ENCODE measurements around the gene CD46. TPM values are rescaled to one million over a fixed set of nuclear protein-coding genes. Genes with fewer than 3 reads are reported as not detected.
"Not testable (repeated sequence)": the region's sequence is repeated elsewhere in the genome, so short reads cannot be mapped to it uniquely, and the experiment has no call there.

The CD46 gene
- total RNA-seq, result 100 to 1,000 TPM; 112 to 115 TPM

DNA sequence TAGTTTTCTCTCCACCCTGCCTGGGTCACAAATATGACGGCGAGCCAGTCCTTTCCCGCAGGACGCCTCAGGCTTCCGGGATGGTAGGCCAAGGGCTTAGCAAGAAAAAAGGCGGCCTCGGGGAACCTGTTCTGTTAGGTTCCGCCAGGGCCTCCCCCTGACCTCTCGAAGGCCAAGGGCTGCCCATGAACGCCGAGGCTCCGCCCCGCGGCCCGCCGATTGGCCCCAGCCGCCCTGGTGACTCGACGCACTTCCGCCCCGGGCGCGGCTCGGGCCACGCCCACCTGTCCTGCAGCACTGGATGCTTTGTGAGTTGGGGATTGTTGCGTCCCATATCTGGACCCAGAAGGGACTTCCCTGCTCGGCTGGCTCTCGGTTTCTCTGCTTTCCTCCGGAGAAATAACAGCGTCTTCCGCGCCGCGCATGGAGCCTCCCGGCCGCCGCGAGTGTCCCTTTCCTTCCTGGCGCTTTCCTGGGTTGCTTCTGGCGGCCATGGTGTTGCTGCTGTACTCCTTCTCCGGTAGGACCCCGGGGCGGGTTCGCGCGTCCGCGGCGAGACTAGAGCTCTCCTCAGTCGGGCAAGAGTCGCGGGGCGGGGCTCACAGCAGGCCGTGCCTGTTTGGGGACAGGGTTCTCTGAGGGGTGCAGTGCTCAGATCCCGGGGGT, at the start of gene CD46:
TSS of gene CD46 (plus strand) at position 265 of the 666 bp plus-strand sequence. CDS start at position 424, 159 bp downstream.
- Mint-ChIP-seq H3K4me3 (peak within 1 kb of the TSS; percentile 100), H3K36me3 (ENCODE audit: low read depth) (peaks cover 13% of the 10 kb centered on the region), H3K9me3 (no peaks in the 10 kb centered on the region), H3K27me3 (no peaks in the 10 kb centered on the region), H3K4me1 (peaks cover 76% of the 10 kb centered on the region), H3K27ac (peak within 1 kb of the TSS; percentile 97)
- DNase-seq, result peak; percentile 96
- POLR2A ChIA-PET, result interaction anchor here (0.7 kb wide), 1 partner anchor 1754 kb away, joined by 5 read pairs; no protein-coding TSS in a partner anchor
- CTCF ChIA-PET, result no interaction called here

GRCh38 chr1:207702317-207702716, 49.5 kb upstream of the CD46 start:
- Mint-ChIP-seq H3K27ac (no peak overlapping the region), H3K4me3 (no peak overlapping the region), H3K27me3 (peaks cover 7% of the 10 kb centered on the region), H3K9me3 (no peaks in the 10 kb centered on the region), H3K36me3 (ENCODE audit: low read depth) (no peaks in the 10 kb centered on the region), H3K4me1 (no peaks in the 10 kb centered on the region)
- POLR2A ChIA-PET, result no interaction called here
- no peak for DNase-seq
- CTCF ChIA-PET, result interaction anchor here (0.6 kb wide), 1 partner anchor 136 kb away, joined by 3 read pairs; no protein-coding TSS in a partner anchor

DNA sequence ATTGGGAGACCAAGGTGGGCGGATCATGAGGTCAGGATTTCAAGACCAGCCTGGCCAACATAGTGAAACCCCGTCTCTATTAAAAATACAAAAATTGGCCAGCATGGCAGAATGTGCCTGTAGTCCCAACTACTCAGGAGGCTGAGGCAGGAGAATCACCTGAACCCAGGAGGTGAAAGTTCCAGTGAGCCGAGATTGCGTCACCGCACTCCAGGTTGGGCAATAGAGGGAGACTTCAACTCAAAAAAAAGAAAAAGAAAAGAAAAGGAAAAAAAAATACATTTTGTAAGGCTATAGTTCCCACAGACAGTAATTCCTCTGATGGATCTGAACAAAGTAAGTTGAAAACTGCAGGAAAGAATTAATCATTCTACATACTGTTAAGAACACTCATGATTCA, 48.1 kb upstream of the CD46 start:
- Mint-ChIP-seq H3K27me3 (peaks cover 2% of the 10 kb centered on the region), H3K36me3 (ENCODE audit: low read depth) (no peaks in the 10 kb centered on the region)
- CTCF ChIA-PET, result no interaction called here

DNA sequence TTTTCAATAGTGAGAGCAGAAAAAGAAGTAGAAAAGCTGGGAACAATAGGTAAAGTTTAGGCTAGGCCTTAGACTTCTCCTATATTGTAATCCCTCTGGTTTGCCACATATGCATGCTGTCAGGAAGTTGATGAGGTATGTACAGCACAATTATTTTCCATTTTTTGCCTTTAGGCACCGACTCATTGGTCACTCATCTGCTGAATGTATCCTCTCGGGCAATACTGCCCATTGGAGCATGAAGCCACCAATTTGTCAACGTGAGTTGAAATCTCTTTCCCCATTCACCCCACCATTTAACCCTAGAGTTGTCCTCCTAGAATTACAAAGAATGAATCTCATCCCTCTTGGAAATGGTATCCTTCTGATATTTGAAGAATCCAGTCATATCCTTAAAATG, 43.9 kb upstream of the CD46 start:
- H3K27me3 Mint-ChIP-seq, POLR2A ChIA-PET: not testable (repeated sequence)

More for the DNA sequence above, 48.1 kb upstream of the CD46 start:
- Mint-ChIP-seq H3K4me1 (no peaks in the 10 kb centered on the region), H3K27ac (no peak overlapping the region), H3K9me3 (no peaks in the 10 kb centered on the region), H3K4me3 (no peak overlapping the region)
- POLR2A ChIA-PET, result no interaction called here
- DNase-seq, result no peak

DNA sequence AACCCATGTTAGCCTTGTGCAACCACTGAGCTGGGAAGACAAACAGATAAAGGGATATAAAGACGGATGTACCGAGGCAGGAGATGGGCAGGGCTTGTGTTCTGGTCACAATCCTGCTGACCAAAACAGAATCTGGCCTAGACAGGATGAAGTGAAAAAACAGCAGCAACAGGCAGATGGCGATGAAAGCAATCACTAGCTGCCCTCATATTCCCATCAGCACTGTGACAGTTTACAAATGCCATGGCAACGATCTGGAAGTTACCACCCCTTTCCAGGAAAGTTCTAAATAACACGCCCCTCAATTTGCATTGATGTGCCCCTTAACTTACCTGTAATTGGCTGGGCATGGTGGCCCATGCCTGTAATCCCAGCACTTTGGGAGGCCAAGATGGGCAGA, 40.6 kb upstream of the CD46 start:
- ChIA-PET CTCF (interaction anchor here (1.2 kb wide), 1 partner anchor 86 kb away, joined by 3 read pairs; no protein-coding TSS in a partner anchor), POLR2A (no interaction called here)
- DNase-seq, result no peak
- Mint-ChIP-seq H3K36me3 (ENCODE audit: low read depth) (no peaks in the 10 kb centered on the region), H3K27me3 (no peaks in the 10 kb centered on the region), H3K4me1 (no peaks in the 10 kb centered on the region), H3K27ac (no peak overlapping the region), H3K4me3 (no peak overlapping the region), H3K9me3 (no peaks in the 10 kb centered on the region)

More for the DNA sequence above, 43.9 kb upstream of the CD46 start:
- H3K4me1 Mint-ChIP-seq; CTCF ChIA-PET; H3K4me3 Mint-ChIP-seq; H3K36me3 Mint-ChIP-seq (ENCODE audit: low read depth); DNase-seq; H3K27ac Mint-ChIP-seq; H3K9me3 Mint-ChIP-seq: not testable (repeated sequence)

DNA sequence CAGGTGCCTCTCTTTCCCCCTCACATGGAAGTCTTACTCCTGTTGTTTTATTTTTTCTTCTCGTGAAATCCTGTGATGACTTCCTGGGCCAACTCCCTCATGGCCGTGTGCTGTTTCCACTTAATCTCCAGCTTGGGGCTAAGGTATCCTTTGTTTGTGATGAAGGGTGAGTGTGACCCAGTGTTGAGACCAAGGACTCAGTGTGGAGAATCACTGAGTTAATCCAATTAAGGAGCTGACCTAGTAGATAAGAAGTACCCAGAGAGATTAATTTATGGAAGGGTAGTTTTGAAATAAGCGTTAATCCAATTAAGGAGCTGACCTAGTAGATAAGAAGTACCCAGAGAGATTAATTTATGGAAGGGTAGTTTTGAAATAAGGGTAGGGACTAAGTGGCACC, 39.2 kb upstream of the CD46 start:
- H3K27me3 Mint-ChIP-seq; H3K9me3 Mint-ChIP-seq; DNase-seq; H3K36me3 Mint-ChIP-seq (ENCODE audit: low read depth); H3K4me3 Mint-ChIP-seq; H3K27ac Mint-ChIP-seq; CTCF ChIA-PET; H3K4me1 Mint-ChIP-seq: not testable (repeated sequence)
- POLR2A ChIA-PET, result interaction anchor here (0.6 kb wide), 1 partner anchor 140 kb away, joined by 3 read pairs; no protein-coding TSS in a partner anchor

- Mint-ChIP-seq H3K4me3 (no peak overlapping the region), H3K36me3 (ENCODE audit: low read depth) (no peaks in the 10 kb centered on the region), H3K27me3 (peaks cover 2% of the 10 kb centered on the region), H3K9me3 (no peaks in the 10 kb centered on the region), H3K4me1 (no peaks in the 10 kb centered on the region), H3K27ac (no peak overlapping the region)
- peak; percentile 12 for DNase-seq
- CTCF ChIA-PET, result no interaction called here
- POLR2A ChIA-PET, result no interaction called here
These were observed 38.3 kb upstream of the CD46 start for GRCh38 chr1:207713529-207713928.

DNA sequence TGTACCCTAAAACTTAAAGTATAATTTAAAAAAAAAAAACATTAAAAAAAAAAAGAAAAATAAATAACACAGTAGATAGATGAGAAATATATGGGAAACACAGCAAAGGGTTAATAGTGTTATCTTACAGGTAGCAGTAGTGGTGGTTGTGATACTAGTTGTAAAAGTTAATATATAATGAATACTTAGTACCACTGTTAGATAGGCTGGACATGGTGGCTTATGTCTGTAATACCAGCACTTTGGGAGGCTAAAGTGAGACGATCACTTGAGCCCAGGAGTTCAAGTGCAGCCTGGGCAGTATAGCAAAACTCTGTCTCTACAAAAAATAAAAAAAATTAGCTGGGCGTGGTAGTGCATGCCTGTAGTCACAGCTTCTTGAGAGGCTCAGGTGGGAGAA, 32.6 kb upstream of the CD46 start:
- no peaks in the 10 kb centered on the region for H3K4me1 Mint-ChIP-seq
- no peaks in the 10 kb centered on the region for H3K36me3 Mint-ChIP-seq (ENCODE audit: low read depth)
- DNase-seq, result no peak
- ChIA-PET CTCF (interaction anchor here (1.4 kb wide), 1 partner anchor 21 kb away, joined by 4 read pairs; no protein-coding TSS in a partner anchor), POLR2A (no interaction called here)
- peaks cover 5% of the 10 kb centered on the region for H3K27me3 Mint-ChIP-seq
- H3K27ac Mint-ChIP-seq, result no peak overlapping the region
- H3K4me3 Mint-ChIP-seq, result no peak overlapping the region
- peaks cover 2% of the 10 kb centered on the region for H3K9me3 Mint-ChIP-seq

DNA sequence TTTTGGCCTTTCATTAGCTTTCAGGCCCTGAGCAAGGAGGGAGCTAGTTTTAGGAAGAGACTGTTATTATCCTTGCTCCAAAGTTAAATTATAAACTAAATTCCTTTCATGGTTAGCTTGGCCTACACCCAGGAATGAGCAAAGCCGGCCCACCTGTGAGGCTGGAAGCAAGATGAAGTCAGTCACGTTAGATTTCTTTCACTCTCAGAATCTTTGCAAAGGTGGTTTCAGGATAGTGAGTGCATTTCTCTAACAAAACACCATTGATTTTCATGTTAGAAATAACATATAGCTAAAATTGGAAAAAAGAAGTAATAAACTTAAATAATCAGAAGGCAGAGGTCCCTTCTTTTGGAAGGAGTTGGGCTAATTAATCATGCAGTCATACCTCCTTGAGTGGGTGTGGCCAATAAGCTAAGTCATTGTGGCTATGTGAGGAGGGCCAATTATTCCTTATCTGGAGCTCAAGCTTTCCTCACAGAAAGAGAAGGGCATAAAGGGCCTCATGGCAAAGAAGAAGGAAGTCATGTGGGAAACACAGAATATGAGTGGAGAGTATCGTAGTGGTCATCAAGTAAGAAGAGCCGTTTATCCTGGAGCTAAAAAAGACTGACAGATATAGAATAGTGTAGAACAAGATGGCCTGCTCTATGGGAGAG, 23.5 kb upstream of the CD46 start:
- H3K36me3 Mint-ChIP-seq (ENCODE audit: low read depth); H3K27ac Mint-ChIP-seq: not testable (repeated sequence)
- peaks cover 15% of the 10 kb centered on the region for H3K9me3 Mint-ChIP-seq

DNA sequence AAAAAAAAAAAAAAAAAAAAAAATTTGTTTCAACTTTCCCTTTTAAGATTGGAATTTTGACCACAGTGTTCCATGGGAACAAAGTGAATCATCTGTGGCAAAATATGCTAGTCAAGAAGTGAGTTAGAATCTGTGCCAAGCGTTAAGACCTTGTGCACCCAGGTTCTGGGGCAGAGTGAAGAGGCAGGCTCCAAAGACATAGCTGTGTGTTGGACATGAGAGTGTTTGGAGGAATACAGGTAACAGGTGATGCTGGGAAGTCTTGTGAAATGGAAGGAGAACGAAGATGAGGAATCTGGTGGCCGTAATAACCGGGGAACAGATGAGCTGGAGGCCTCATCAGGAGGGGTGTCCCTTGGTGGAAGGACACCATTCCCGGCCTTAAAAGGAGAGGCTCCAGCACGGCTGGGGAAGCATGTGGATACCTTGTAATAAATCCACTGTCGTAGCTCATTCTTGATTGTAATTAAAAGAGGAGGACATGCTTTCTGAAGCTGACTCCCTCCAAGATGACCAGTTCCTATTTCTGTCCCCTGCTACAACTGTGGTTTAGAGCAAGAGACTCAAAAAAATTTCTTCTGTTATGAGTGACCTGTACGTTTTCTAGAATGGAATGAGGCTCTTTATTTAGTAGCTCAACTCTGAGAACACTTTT, 14.2 kb upstream of the CD46 start:
- H3K9me3 Mint-ChIP-seq; H3K36me3 Mint-ChIP-seq (ENCODE audit: low read depth); DNase-seq; H3K4me3 Mint-ChIP-seq; H3K4me1 Mint-ChIP-seq; H3K27ac Mint-ChIP-seq; POLR2A ChIA-PET; H3K27me3 Mint-ChIP-seq: not testable (repeated sequence)
- CTCF ChIA-PET, result interaction anchor here (1.0 kb wide), 1 partner anchor 9 kb away, joined by 3 read pairs; no protein-coding TSS in a partner anchor

More for the DNA sequence above, 23.5 kb upstream of the CD46 start:
- H3K4me1 Mint-ChIP-seq, CTCF ChIA-PET, H3K27me3 Mint-ChIP-seq, POLR2A ChIA-PET, DNase-seq, H3K4me3 Mint-ChIP-seq: not testable (repeated sequence)

DNA sequence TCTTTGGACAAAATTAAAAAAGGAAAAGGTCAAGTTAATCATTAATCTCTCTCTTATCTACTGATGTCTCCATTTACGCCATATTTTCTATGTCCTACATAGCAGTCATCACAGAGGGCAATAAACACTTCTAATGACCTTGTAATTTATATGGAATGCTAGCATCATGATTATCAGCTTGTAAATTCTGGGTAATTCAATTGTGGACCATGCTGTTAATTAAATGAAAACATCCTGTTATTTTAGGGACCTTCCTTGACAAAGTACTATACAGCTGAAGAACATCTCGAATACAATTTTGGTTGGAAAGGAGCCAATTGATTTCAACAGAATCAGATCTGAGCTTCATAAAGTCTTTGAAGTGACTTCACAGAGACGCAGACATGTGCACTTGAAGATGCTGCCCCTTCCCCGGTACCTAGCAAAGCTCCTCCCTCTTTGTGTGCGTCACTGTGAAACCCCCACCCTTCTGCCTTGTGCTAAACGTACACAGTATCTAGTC, 13.6 kb upstream of the CD46 start:
- H3K27ac Mint-ChIP-seq; H3K27me3 Mint-ChIP-seq; H3K9me3 Mint-ChIP-seq; DNase-seq; POLR2A ChIA-PET; H3K4me1 Mint-ChIP-seq; H3K4me3 Mint-ChIP-seq; H3K36me3 Mint-ChIP-seq (ENCODE audit: low read depth): not testable (repeated sequence)
- CTCF ChIA-PET, result interaction anchor here (1.0 kb wide), 1 partner anchor 8 kb away, joined by 3 read pairs; no protein-coding TSS in a partner anchor

DNA sequence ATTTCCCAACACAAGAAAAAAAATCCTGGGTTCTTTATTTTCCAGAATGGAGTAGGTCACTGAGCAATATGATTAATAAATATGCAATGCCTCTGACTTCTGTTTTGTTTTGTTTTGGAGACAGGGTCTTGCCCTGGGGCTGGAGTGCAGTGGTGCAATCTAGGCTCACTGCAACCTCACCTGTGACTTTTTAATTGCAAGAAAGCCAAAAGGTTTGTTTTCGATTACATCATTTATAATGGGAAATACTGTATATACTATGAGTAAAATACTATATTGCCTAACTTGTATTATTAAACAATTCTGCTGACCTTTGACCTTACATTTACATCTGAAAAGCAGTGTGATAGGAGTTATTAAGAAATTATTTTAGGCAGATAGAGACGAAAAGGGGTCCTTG, 11.6 kb upstream of the CD46 start:
- H3K9me3 Mint-ChIP-seq, result no peaks in the 10 kb centered on the region
- peaks cover 3% of the 10 kb centered on the region for H3K4me1 Mint-ChIP-seq
- POLR2A ChIA-PET, result no interaction called here
- CTCF ChIA-PET, result no interaction called here
- H3K27me3 Mint-ChIP-seq, result no peaks in the 10 kb centered on the region
- DNase-seq, result no peak
- no peaks in the 10 kb centered on the region for H3K36me3 Mint-ChIP-seq (ENCODE audit: low read depth)
- no peak overlapping the region for H3K4me3 Mint-ChIP-seq
- no peak overlapping the region for H3K27ac Mint-ChIP-seq

- ChIA-PET POLR2A (no interaction called here), CTCF (no interaction called here)
- no peaks in the 10 kb centered on the region for H3K36me3 Mint-ChIP-seq (ENCODE audit: low read depth)
These were observed 8.9 kb upstream of the CD46 start for GRCh38 chr1:207742850-207743555.

More at GRCh38 chr1:207742850-207743555, 8.9 kb upstream of the CD46 start:
- Mint-ChIP-seq H3K4me1 (peaks cover 6% of the 10 kb centered on the region), H3K4me3 (no peak overlapping the region), H3K9me3 (no peaks in the 10 kb centered on the region), H3K27ac (no peak overlapping the region), H3K27me3 (no peaks in the 10 kb centered on the region)
- DNase-seq, result no peak
